ENCODE data around the gene NKIRAS2.

NKIRAS2 gene

DNA sequence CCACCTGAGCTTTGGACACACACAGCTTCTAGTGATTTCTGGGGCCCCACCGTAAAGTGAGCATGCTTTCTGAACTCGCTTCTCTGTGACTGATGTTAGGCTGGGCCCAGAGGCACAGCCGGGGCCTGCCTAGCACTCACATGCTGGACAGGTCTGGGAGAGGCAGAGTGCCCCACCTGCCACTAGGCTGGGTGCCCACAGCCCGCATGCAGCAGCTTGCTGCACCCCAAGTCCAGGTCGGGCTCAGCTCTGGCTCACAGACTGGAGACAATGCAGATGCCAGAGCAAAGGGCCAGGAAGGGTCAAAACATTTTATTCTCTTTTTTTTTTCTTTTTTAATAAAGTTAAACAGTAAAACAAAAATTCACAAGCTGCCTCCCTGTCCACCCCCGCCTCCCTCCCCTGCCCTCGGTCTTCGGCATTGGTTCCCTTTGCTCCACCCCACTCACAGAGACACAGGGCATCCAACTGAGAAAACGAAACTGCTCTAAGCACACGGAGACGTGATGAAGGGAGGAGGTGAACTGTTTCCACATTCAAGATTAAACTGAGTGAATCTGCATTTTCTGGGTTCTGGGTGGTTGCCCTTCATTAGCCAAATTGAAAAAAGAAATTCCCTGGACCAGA is 43.6 kb upstream of the NKIRAS2 start:
- H3K27me3 ChIP-seq (replicated peaks; ENCODE audit: control insufficient read depth, insufficient read depth, low read length, poor library complexity, severe bottlenecking), result no peaks in the 10 kb centered on the region
- H3K27ac ChIP-seq (ENCODE audit: insufficient read depth, low read length, poor library complexity, severe bottlenecking), result no peak overlapping the region
- H3K4me1 ChIP-seq (ENCODE audit: control insufficient read depth, insufficient read depth, low read length, poor library complexity, severe bottlenecking), result no peaks in the 10 kb centered on the region
- no peaks in the 10 kb centered on the region for H3K9me3 ChIP-seq (ENCODE audit: control insufficient read depth, low read length)
- no peak for DNase-seq
- H3K36me3 ChIP-seq (ENCODE audit: control insufficient read depth, insufficient read depth, low read length), result peaks cover 85% of the 10 kb centered on the region
- no peak overlapping the region for H3K4me3 ChIP-seq (ENCODE audit: insufficient read depth, low read depth, low read length, poor library complexity, severe bottlenecking)

DNA sequence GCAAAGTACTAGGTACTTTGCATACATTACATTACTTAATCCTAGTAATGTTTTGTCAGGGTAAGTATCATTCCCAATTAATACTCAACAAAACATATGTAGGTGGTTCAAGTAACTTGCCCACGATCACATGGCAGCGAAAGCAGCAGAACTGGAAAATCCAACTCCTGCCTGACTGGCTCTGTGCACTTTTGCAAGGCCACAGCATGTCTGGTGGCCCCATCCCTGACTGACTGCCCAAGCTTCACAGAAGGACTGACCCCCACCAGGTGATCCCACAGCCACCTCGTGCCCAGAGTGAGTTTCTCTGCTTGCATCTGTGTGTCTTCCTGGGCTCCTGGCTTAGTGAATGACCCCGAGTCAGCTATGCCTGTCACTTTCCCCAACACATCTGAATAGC is 41.9 kb upstream of the NKIRAS2 start:
- Histone ChIP-seq H3K27ac (ENCODE audit: insufficient read depth, low read length, poor library complexity, severe bottlenecking) (no peak overlapping the region), H3K9me3 (ENCODE audit: control insufficient read depth, low read length) (no peaks in the 10 kb centered on the region), H3K36me3 (ENCODE audit: control insufficient read depth, insufficient read depth, low read length) (peaks cover 82% of the 10 kb centered on the region), H3K27me3 (replicated peaks; ENCODE audit: control insufficient read depth, insufficient read depth, low read length, poor library complexity, severe bottlenecking) (no peaks in the 10 kb centered on the region), H3K4me3 (ENCODE audit: insufficient read depth, low read depth, low read length, poor library complexity, severe bottlenecking) (no peak overlapping the region), H3K4me1 (ENCODE audit: control insufficient read depth, insufficient read depth, low read length, poor library complexity, severe bottlenecking) (no peaks in the 10 kb centered on the region)
- DNase-seq, result no peak

DNA sequence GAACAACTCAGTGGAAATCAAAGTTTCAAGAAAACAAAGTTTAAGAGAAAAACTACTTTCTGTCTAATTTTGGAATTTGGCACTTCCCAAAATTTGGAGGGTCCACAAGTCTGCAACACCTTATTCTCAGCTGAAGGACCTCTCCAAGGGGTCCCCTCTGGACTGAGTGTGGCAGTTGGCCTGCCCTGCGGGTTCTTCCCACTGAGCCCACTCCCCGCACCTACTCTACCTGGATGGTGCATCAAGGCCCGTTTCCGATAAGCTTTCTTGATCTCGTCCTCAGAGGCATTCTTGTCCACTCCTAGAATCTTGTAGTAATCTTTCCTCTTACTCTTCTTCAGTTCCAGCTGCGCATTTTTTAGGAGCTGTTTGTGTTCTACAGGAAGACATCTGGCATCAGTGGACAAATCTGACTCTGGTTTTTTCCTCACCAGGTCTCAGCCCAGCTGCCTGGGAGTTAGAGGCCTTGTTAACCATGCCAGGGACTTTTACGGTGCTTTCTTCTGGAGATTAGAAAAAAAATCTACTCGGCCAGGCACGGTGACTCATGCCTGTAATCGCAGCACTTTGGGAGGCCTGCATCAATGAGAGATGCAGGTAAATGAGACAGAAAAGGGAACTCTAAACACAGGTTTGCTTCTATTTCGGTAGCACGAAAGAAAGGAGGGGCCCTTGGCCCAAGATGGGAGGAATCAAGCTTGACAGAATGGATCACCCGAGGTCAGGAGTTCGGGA is 37.7 kb upstream of the NKIRAS2 start:
- no peaks in the 10 kb centered on the region for H3K4me1 ChIP-seq (ENCODE audit: control insufficient read depth, insufficient read depth, low read length, poor library complexity, severe bottlenecking)
- H3K27me3 ChIP-seq (replicated peaks; ENCODE audit: control insufficient read depth, insufficient read depth, low read length, poor library complexity, severe bottlenecking), result no peaks in the 10 kb centered on the region
- no peak overlapping the region for H3K4me3 ChIP-seq (ENCODE audit: insufficient read depth, low read depth, low read length, poor library complexity, severe bottlenecking)
- H3K27ac ChIP-seq (ENCODE audit: insufficient read depth, low read length, poor library complexity, severe bottlenecking), result no peak overlapping the region
- no peak for DNase-seq
- H3K36me3 ChIP-seq (ENCODE audit: control insufficient read depth, insufficient read depth, low read length), result peaks cover 71% of the 10 kb centered on the region
- no peaks in the 10 kb centered on the region for H3K9me3 ChIP-seq (ENCODE audit: control insufficient read depth, low read length)

DNA sequence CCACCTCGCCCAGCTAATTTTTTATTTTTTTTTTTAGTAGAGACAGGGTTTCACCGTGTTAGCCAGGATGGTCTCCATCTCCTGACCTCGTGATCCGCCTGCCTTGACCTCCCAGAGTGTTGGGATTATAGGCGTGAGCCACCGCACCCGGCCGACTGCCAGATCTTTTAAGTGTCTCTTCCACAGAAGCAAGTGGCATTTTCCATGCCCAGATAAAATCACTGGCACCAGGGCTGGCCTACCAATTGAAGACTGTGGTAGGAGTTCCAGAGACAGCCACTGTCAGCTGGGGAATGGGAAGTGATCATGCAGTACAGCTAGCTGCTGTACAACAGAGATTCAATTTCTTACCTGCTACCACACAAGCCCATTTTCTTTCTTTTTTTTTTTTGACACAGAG is 35.4 kb upstream of the NKIRAS2 start:
- Histone ChIP-seq H3K4me1 (ENCODE audit: control insufficient read depth, insufficient read depth, low read length, poor library complexity, severe bottlenecking) (no peaks in the 10 kb centered on the region), H3K27me3 (replicated peaks; ENCODE audit: control insufficient read depth, insufficient read depth, low read length, poor library complexity, severe bottlenecking) (no peaks in the 10 kb centered on the region), H3K4me3 (ENCODE audit: insufficient read depth, low read depth, low read length, poor library complexity, severe bottlenecking) (no peak overlapping the region), H3K27ac (ENCODE audit: insufficient read depth, low read length, poor library complexity, severe bottlenecking) (no peak overlapping the region), H3K9me3 (ENCODE audit: control insufficient read depth, low read length) (no peaks in the 10 kb centered on the region), H3K36me3 (ENCODE audit: control insufficient read depth, insufficient read depth, low read length) (peaks cover 76% of the 10 kb centered on the region)
- no peak for DNase-seq

DNA sequence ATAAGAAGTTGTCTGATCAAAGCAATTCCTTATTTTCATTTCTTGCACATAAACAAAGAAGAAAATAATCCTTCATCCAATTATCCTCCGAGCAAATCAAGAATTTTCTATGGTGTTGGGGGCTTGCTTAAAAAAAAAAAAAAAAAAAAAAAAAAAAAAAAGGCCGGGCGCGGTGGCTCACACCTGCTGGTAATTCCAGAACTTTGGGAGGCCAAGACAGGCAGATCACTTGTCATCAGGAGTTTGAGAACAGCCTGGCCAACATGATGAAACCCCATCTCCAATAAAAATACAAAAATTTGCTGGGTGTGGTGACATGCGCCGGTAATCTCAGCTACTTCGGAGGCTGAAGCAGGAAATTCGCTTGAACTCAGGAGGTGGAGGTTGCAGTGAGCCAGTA is 34.0 kb upstream of the NKIRAS2 start:
- no peak overlapping the region for H3K4me3 ChIP-seq (ENCODE audit: insufficient read depth, low read depth, low read length, poor library complexity, severe bottlenecking)
- no peaks in the 10 kb centered on the region for H3K4me1 ChIP-seq (ENCODE audit: control insufficient read depth, insufficient read depth, low read length, poor library complexity, severe bottlenecking)
- H3K27ac ChIP-seq (ENCODE audit: insufficient read depth, low read length, poor library complexity, severe bottlenecking), result no peak overlapping the region
- no peak for DNase-seq
- no peaks in the 10 kb centered on the region for H3K9me3 ChIP-seq (ENCODE audit: control insufficient read depth, low read length)
- H3K36me3 ChIP-seq (ENCODE audit: control insufficient read depth, insufficient read depth, low read length), result peaks cover 78% of the 10 kb centered on the region
- H3K27me3 ChIP-seq (replicated peaks; ENCODE audit: control insufficient read depth, insufficient read depth, low read length, poor library complexity, severe bottlenecking), result no peaks in the 10 kb centered on the region

DNA sequence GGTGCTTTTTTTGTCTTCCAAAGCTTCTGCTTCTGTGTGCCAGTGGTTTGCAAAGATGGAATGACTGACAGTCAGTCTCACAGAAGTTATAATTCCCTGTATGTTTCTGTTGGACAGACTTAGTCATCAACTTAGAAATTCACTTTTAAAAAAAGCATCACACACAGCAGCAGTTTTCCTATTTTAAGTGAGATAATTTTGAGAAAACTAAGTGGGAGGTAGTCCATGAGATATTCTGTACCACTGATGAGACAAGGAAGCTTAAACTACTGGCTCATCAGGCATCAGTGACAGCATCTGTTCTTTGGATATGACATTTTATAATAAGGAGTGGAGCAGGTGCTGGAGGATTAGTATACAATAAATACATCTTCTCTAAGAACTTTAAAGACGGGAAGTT is 33.3 kb upstream of the NKIRAS2 start:
- no peak overlapping the region for H3K27ac ChIP-seq (ENCODE audit: insufficient read depth, low read length, poor library complexity, severe bottlenecking)
- no peaks in the 10 kb centered on the region for H3K9me3 ChIP-seq (ENCODE audit: control insufficient read depth, low read length)
- no peak for DNase-seq
- peaks cover 81% of the 10 kb centered on the region for H3K36me3 ChIP-seq (ENCODE audit: control insufficient read depth, insufficient read depth, low read length)
- H3K4me1 ChIP-seq (ENCODE audit: control insufficient read depth, insufficient read depth, low read length, poor library complexity, severe bottlenecking), result no peaks in the 10 kb centered on the region
- no peaks in the 10 kb centered on the region for H3K27me3 ChIP-seq (replicated peaks; ENCODE audit: control insufficient read depth, insufficient read depth, low read length, poor library complexity, severe bottlenecking)
- no peak overlapping the region for H3K4me3 ChIP-seq (ENCODE audit: insufficient read depth, low read depth, low read length, poor library complexity, severe bottlenecking)

DNA sequence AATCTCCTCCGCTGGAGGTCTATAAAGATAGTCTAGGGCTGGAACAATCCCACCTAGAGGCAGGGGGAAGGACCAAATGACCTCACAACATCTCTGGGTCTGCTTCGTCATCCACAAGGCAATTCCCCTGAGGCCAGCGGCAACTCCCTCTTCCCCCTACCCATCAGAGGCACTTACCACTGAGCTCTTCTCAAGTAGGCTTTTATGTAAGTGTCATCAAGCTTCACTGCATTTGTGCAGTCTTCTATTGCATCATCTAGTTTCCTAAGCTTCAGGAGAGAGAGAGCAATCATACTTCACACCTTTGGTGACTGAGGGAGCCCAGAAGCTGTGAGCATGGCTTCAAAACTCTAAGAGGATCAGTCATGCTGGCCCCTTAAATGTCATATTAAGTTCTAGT is 32.2 kb upstream of the NKIRAS2 start:
- no peaks in the 10 kb centered on the region for H3K4me1 ChIP-seq (ENCODE audit: control insufficient read depth, insufficient read depth, low read length, poor library complexity, severe bottlenecking)
- H3K27ac ChIP-seq (ENCODE audit: insufficient read depth, low read length, poor library complexity, severe bottlenecking), result no peak overlapping the region
- no peaks in the 10 kb centered on the region for H3K27me3 ChIP-seq (replicated peaks; ENCODE audit: control insufficient read depth, insufficient read depth, low read length, poor library complexity, severe bottlenecking)
- no peak for DNase-seq
- no peak overlapping the region for H3K4me3 ChIP-seq (ENCODE audit: insufficient read depth, low read depth, low read length, poor library complexity, severe bottlenecking)
- H3K36me3 ChIP-seq (ENCODE audit: control insufficient read depth, insufficient read depth, low read length), result peaks cover 81% of the 10 kb centered on the region
- H3K9me3 ChIP-seq (ENCODE audit: control insufficient read depth, low read length), result no peaks in the 10 kb centered on the region

DNA sequence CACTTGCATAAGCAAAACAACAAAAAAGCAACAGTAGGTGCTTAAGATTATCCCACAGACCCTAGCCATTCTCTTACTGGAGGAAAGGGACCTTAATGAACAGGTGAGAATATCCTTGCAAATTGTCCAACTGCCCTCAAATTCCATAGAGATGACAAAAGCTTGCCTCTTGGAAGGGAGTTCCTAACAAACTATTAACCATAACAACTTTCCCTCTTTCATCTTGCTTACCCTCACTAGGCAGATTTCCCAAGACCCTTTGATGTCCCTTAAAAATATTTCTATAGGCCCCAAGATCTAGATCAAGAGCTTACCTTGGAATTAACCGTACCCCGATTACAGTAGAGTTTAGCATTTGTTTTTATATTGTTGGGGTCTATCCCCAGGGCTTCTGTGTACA is 31.5 kb upstream of the NKIRAS2 start:
- no peaks in the 10 kb centered on the region for H3K27me3 ChIP-seq (replicated peaks; ENCODE audit: control insufficient read depth, insufficient read depth, low read length, poor library complexity, severe bottlenecking)
- peaks cover 85% of the 10 kb centered on the region for H3K36me3 ChIP-seq (ENCODE audit: control insufficient read depth, insufficient read depth, low read length)
- H3K4me1 ChIP-seq (ENCODE audit: control insufficient read depth, insufficient read depth, low read length, poor library complexity, severe bottlenecking), result no peaks in the 10 kb centered on the region
- no peak for DNase-seq
- no peak overlapping the region for H3K4me3 ChIP-seq (ENCODE audit: insufficient read depth, low read depth, low read length, poor library complexity, severe bottlenecking)
- H3K27ac ChIP-seq (ENCODE audit: insufficient read depth, low read length, poor library complexity, severe bottlenecking), result no peak overlapping the region
- no peaks in the 10 kb centered on the region for H3K9me3 ChIP-seq (ENCODE audit: control insufficient read depth, low read length)

DNA sequence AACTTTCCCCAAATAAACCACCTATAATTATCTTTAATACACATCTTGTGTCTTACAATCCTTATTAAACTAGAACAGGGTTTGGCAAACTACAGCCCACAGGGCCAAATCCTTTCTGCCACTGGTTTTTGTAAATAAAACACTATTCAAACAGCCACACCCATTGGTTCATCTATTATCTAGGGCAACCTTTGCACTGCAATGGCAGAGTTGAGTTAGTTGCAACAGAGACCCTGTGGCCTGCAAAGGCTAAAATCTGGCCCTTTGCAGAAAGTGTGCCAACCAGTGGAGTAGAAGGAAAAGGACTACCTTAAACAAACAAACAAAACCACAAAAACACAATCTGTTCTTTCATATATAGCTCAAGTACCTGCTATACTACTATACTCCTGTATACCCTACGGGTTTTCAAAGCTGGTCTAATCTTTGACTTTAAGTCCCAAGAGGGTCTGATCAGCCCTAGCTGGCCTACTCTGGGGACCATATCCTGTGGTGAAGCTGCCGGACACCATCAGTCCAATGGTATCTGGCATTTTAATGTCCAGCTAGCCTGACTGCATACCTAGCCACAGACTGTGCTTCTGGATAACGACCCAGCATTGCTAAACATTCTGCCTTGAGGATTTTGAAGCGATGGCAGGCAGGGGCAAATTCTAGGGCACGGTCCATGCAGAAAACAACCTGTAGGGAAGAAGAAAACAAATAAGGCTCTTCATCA is 30.0 kb upstream of the NKIRAS2 start:
- peaks cover 88% of the 10 kb centered on the region for H3K36me3 ChIP-seq (ENCODE audit: control insufficient read depth, insufficient read depth, low read length)

DNA sequence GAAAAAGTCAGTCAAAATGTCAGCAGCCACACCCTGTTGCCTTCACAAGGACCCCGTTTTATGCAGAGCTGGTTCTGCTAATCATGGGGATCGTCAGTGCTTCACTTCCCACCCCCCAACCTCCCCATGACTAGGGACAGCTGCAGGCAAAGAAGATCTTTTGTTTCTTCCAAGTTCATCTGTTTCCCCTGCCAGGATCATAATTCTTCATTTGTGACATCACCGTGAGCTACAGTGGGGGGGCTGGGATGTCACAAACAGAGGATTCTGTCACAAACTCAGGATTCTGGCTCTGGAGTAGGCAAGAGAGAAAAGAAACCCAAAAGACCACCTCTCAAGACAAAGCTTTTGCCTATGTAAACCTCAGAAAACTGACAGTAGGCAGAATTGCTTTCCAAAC is 27.3 kb upstream of the NKIRAS2 start:
- Histone ChIP-seq H3K9me3 (ENCODE audit: control insufficient read depth, low read length) (no peaks in the 10 kb centered on the region), H3K4me3 (ENCODE audit: insufficient read depth, low read depth, low read length, poor library complexity, severe bottlenecking) (no peak overlapping the region), H3K4me1 (ENCODE audit: control insufficient read depth, insufficient read depth, low read length, poor library complexity, severe bottlenecking) (no peaks in the 10 kb centered on the region), H3K27me3 (replicated peaks; ENCODE audit: control insufficient read depth, insufficient read depth, low read length, poor library complexity, severe bottlenecking) (no peaks in the 10 kb centered on the region), H3K27ac (ENCODE audit: insufficient read depth, low read length, poor library complexity, severe bottlenecking) (no peak overlapping the region), H3K36me3 (ENCODE audit: control insufficient read depth, insufficient read depth, low read length) (peaks cover 89% of the 10 kb centered on the region)
- DNase-seq, result no peak

More for the DNA sequence above, 30.0 kb upstream of the NKIRAS2 start:
- Histone ChIP-seq H3K27ac (ENCODE audit: insufficient read depth, low read length, poor library complexity, severe bottlenecking) (no peak overlapping the region), H3K4me3 (ENCODE audit: insufficient read depth, low read depth, low read length, poor library complexity, severe bottlenecking) (no peak overlapping the region), H3K27me3 (replicated peaks; ENCODE audit: control insufficient read depth, insufficient read depth, low read length, poor library complexity, severe bottlenecking) (no peaks in the 10 kb centered on the region), H3K4me1 (ENCODE audit: control insufficient read depth, insufficient read depth, low read length, poor library complexity, severe bottlenecking) (no peaks in the 10 kb centered on the region), H3K9me3 (ENCODE audit: control insufficient read depth, low read length) (no peaks in the 10 kb centered on the region)
- no peak for DNase-seq

Measured in effector memory CD4-positive, alpha-beta T cell (primary cell).